ENCODE data around the gene ZBTB5.

DNA sequence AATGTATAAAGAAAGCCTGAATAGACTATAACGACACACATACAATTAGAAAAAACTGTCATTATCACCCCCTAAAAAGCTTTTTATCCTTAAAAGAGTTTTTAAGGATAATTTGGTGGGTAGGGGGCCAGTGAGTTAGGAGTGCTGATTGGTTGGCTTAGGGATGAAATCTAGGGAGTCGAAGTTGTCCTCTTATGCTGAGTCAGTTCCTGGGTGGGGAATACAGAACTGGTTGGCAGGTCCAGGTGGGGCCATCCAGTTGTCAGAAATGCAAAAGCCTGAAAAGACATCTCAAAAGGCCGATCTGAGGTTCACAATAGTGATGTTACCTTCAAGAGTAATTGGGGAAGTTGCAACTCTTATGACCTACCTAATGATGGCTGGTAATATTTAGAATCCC, 13.6 kb downstream of the ZBTB5 start:
- TF ChIP-seq, protein P1, sequence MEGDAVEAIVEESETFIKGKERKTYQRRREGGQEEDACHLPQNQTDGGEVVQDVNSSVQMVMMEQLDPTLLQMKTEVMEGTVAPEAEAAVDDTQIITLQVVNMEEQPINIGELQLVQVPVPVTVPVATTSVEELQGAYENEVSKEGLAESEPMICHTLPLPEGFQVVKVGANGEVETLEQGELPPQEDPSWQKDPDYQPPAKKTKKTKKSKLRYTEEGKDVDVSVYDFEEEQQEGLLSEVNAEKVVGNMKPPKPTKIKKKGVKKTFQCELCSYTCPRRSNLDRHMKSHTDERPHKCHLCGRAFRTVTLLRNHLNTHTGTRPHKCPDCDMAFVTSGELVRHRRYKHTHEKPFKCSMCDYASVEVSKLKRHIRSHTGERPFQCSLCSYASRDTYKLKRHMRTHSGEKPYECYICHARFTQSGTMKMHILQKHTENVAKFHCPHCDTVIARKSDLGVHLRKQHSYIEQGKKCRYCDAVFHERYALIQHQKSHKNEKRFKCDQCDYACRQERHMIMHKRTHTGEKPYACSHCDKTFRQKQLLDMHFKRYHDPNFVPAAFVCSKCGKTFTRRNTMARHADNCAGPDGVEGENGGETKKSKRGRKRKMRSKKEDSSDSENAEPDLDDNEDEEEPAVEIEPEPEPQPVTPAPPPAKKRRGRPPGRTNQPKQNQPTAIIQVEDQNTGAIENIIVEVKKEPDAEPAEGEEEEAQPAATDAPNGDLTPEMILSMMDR (conservative IDR thresholded peaks at IDR 0.05; ENCODE audit: low read depth, low read length), result no peak
- TF ChIP-seq EZH2phosphoT487 (IDR thresholded peaks at IDR 0.05; ENCODE audit: borderline replicate concordance, low read length), result no peak
- TF ChIP-seq EZH2 (IDR thresholded peaks at IDR 0.05; ENCODE audit: low read length, unreplicated experiment), result no peak

Measured in PC-3 (cell line).